ENCODE measurements around the gene MFAP2. TPM values are rescaled to one million over a fixed set of nuclear protein-coding genes. Genes with fewer than 3 reads are reported as not detected.

The MFAP2 gene
- total RNA-seq, 3 donors from 2014 or later (not counting 1 experiment from before 2014, with no cell fraction given): 0.15 TPM; not detected in 2

GRCh38 chr1:17017435-17017834, 37.0 kb upstream of the MFAP2 start:
- DNase-seq: no peak
- Mint-ChIP-seq H3K27me3 (ENCODE audit: low read depth in 2 of 2) (no peaks in the 10 kb centered on the region), H3K4me3 (no peak overlapping the region), H3K9me3 (no peaks in the 10 kb centered on the region), H3K4me1 (peaks cover 1 to 7% of the 10 kb centered on the region in 2 donors), H3K27ac (no peak overlapping the region), H3K36me3 (peaks cover 11% of the 10 kb centered on the region)
- 98% methylated on average over 5 of the region's 7 CpGs for WGBS (ENCODE audit: insufficient coverage)
- H3K27me3 ChIP-seq (ENCODE audit: control insufficient read depth, insufficient read depth, low read length): no peaks in the 10 kb centered on the region
- TF ChIP-seq CTCF (IDR thresholded peaks at IDR 0.05): no peak
- H3K27ac ChIP-seq (ENCODE audit: low read length): no peak overlapping the region
- H3K9me3 ChIP-seq (ENCODE audit: control insufficient read depth, insufficient read depth, low read length): no peaks in the 10 kb centered on the region
- peaks cover 4% of the 10 kb centered on the region for H3K4me1 ChIP-seq (ENCODE audit: control insufficient read depth, insufficient read depth, low read length)
- peaks cover 40% of the 10 kb centered on the region for H3K36me3 ChIP-seq (ENCODE audit: control insufficient read depth, insufficient read depth, low read length)
- H3K4me3 ChIP-seq (ENCODE audit: low read length): no peak overlapping the region
- no peak for ATAC-seq
- intact Hi-C loops (cut with micrococcal nuclease): no loop called here

- Mint-ChIP-seq H3K27ac (no peak overlapping the region), H3K9me3 (no peaks in the 10 kb centered on the region), H3K4me1 (peaks cover 7% of the 10 kb centered on the region in 2 donors), H3K4me3 (no peak overlapping the region), H3K36me3 (peaks cover 11% of the 10 kb centered on the region), H3K27me3 (ENCODE audit: low read depth in 2 of 2) (no peaks in the 10 kb centered on the region)
- no peak for ATAC-seq
- Histone ChIP-seq H3K36me3 (ENCODE audit: control insufficient read depth, insufficient read depth, low read length) (peaks cover 29% of the 10 kb centered on the region), H3K27ac (ENCODE audit: low read length) (no peak overlapping the region), H3K9me3 (ENCODE audit: control insufficient read depth, insufficient read depth, low read length) (no peaks in the 10 kb centered on the region), H3K4me1 (ENCODE audit: control insufficient read depth, insufficient read depth, low read length) (peaks cover 10% of the 10 kb centered on the region), H3K4me3 (ENCODE audit: low read length) (no peak overlapping the region), H3K27me3 (ENCODE audit: control insufficient read depth, insufficient read depth, low read length) (no peaks in the 10 kb centered on the region)
- DNase-seq: no peak
- intact Hi-C loops (cut with micrococcal nuclease): no loop called here
- 97% methylated on average over 5 of the region's 5 CpGs for WGBS (ENCODE audit: insufficient coverage)
- TF ChIP-seq CTCF (IDR thresholded peaks at IDR 0.05): no peak
These were observed 35.9 kb upstream of the MFAP2 start for GRCh38 chr1:17016317-17016661.

- TF ChIP-seq CTCF (IDR thresholded peaks at IDR 0.05): no peak
- no peak overlapping the region for H3K27ac ChIP-seq (ENCODE audit: low read length)
- peaks cover 23% of the 10 kb centered on the region for H3K4me1 ChIP-seq (ENCODE audit: control insufficient read depth, insufficient read depth, low read length)
- no peaks in the 10 kb centered on the region for H3K27me3 Mint-ChIP-seq (ENCODE audit: low read depth in 2 of 2)
- H3K4me1 Mint-ChIP-seq: peaks cover 13 to 18% of the 10 kb centered on the region in 2 donors
- no peak overlapping the region for H3K27ac Mint-ChIP-seq
- intact Hi-C loops (cut with micrococcal nuclease): no loop called here
- no peak overlapping the region for H3K4me3 Mint-ChIP-seq
- DNase-seq: no peak
- no peaks in the 10 kb centered on the region for H3K9me3 Mint-ChIP-seq
- WGBS (ENCODE audit: insufficient coverage): 87% methylated on average over 9 of the region's 10 CpGs
- H3K4me3 ChIP-seq (ENCODE audit: low read length): no peak overlapping the region
- no peaks in the 10 kb centered on the region for H3K27me3 ChIP-seq (ENCODE audit: control insufficient read depth, insufficient read depth, low read length)
- no peaks in the 10 kb centered on the region for H3K9me3 ChIP-seq (ENCODE audit: control insufficient read depth, insufficient read depth, low read length)
- peaks cover 16% of the 10 kb centered on the region for H3K36me3 ChIP-seq (ENCODE audit: control insufficient read depth, insufficient read depth, low read length)
- ATAC-seq: no peak
- H3K36me3 Mint-ChIP-seq: peaks cover 11% of the 10 kb centered on the region
These were observed 34.5 kb upstream of the MFAP2 start for GRCh38 chr1:17014671-17015567.

Data from natural killer cell (primary cell).